GM12892 (cell line): ENCODE measurements around the gene PRM1.

Experiments used
- POLR2A ChIP-seq: IDR thresholded peaks from 2 replicates; pipeline ENCODE4 v1.6.1; 2011; ENCODE audit warnings: low read depth, low read length, control low read depth
- POLR2AphosphoS5 ChIP-seq: IDR thresholded peaks from 2 replicates; pipeline ENCODE4 v1.6.1; 2011; ENCODE audit warnings: low read depth, low read length, control low read depth
- TAF1 ChIP-seq: IDR thresholded peaks from 2 replicates; pipeline ENCODE4 v1.6.1; 2011; ENCODE audit warnings: low read depth, mild to moderate bottlenecking, control low read depth, low read length, borderline replicate concordance

- no peak for TF ChIP-seq POLR2A
- TF ChIP-seq POLR2AphosphoS5 = no peak
- TF ChIP-seq TAF1 = no peak
Observed at GRCh38 chr16:11292076-11292748, 11.1 kb upstream of the PRM1 start.
